HepG2 (cell line): ENCODE data around the gene MEX3C.
A peak's percentile ranks its signal among the peaks of the same experiment; 100 is the strongest.

Experiments
- FOXA1 ChIP-seq, 2 experiments: fragments of 450-650 bp in 1 of 2; sonication (generic) in 1 of 2; formaldehyde crosslinking in 1 of 2; IDR thresholded peaks; 2 replicates each; pipeline versions ENCODE4 v1.4.0 to v1.6.1; 2016 to 2020; ENCODE audit warnings: missing genetic modification reagents in 1 of 2
- JUNB ChIP-seq: sonication (generic); formaldehyde crosslinking; IDR thresholded peaks from 2 replicates; pipeline ENCODE4 v1.8.0; 2022; ENCODE audit warnings: missing genetic modification reagents, mild to moderate bottlenecking, borderline replicate concordance
- POLR2AphosphoS5 ChIP-seq: IDR thresholded peaks from 2 replicates; pipeline ENCODE4 v1.6.1; 2012; ENCODE audit warnings: low read depth, low read length
- RAD51 ChIP-seq: fragments of 450-650 bp; IDR thresholded peaks from 2 replicates; pipeline ENCODE4 v1.6.1; 2016; ENCODE audit warnings: borderline replicate concordance
- RBFOX2 ChIP-seq: fragments of 200-400 bp; formaldehyde crosslinking; IDR thresholded peaks from 2 replicates; pipeline ENCODE4 v1.6.1; 2017; ENCODE audit warnings: low read depth, mild to moderate bottlenecking, low read length
- ZKSCAN1 ChIP-seq: fragments of 150-350 bp; IDR thresholded peaks from 2 replicates; pipeline ENCODE4 v1.6.1; 2014; ENCODE audit warnings: low read length
- ZNF101 ChIP-seq: sonication (generic); formaldehyde crosslinking; IDR thresholded peaks from 2 replicates; pipeline ENCODE4 v1.4.0; 2020; ENCODE audit warnings: mild to moderate bottlenecking, low read depth, missing genetic modification reagents, borderline replicate concordance
- ZNF543 ChIP-seq: sonication (generic); formaldehyde crosslinking; IDR thresholded peaks from 2 replicates; pipeline ENCODE4 v1.4.0; 2020; ENCODE audit warnings: mild to moderate bottlenecking, missing genetic modification reagents
- ZNF615 ChIP-seq: sonication (generic); formaldehyde crosslinking; IDR thresholded peaks from 2 replicates; pipeline ENCODE4 v1.5.0; 2020; ENCODE audit warnings: mild to moderate bottlenecking, missing genetic modification reagents, borderline replicate concordance
- ZNF629 ChIP-seq: sonication (generic); formaldehyde crosslinking; conservative IDR thresholded peaks from 2 replicates; pipeline ENCODE4 v1.5.0; 2020; ENCODE audit warnings: missing genetic modification reagents
- TF ChIP-seq, protein P1 (sequence below), 2 experiments: IDR thresholded peaks; 2 replicates each; pipeline ENCODE4 v1.6.1; 2011 to 2012; ENCODE audit warnings: low read length in 2 of 2, borderline replicate concordance in 1 of 2, low read depth in 1 of 2, mild to moderate bottlenecking in 1 of 2, moderate library complexity in 1 of 2
- TF ChIP-seq, protein P2 (sequence below): sonication (generic); formaldehyde crosslinking; IDR thresholded peaks from 2 replicates; pipeline ENCODE4 v1.4.0; 2020; ENCODE audit warnings: missing genetic modification reagents
- TF ChIP-seq, protein P3 (sequence below): IDR thresholded peaks from 2 replicates; pipeline ENCODE4 v1.6.1; 2012; ENCODE audit warnings: low read length, improper control_type of control experiment
- TF ChIP-seq, protein P4 (sequence below): sonication (generic); formaldehyde crosslinking; IDR thresholded peaks from 2 replicates; pipeline ENCODE4 v1.4.0; 2020; ENCODE audit warnings: missing genetic modification reagents

DNA sequence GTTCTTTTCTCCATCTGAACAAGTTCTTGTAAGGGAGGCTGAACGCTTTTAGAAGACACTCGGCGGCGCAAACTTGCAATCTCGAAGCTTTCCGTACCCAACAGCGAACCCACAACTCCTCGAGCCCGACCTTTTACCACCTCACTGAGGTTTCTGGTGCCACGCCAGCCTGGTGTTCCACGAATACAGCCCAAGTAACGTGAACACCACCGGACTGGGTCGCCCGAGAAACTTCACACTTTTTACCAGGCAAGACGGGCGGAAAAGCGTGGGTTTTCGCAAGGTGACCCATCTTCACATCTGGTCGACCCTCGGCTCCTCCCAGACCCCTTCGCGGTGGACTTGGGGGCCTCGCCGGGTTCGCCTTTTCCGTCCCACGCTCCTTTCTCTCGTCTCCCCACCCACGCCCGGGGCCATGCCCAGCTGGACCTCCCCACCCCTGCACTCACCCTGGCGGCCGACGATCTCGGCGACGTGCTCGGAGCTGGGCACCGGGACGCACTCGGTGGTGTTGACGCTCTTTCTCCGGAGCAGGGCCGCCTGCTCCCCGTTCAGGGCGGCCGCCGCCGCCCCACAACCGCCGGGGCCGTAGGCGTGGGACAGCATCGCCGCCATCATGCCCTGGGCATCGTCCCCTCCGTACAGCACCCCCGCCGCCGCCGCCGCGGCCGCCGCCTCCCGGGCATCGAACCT is 1.2 kb downstream of the MEX3C start:
- TF ChIP-seq, protein P1, sequence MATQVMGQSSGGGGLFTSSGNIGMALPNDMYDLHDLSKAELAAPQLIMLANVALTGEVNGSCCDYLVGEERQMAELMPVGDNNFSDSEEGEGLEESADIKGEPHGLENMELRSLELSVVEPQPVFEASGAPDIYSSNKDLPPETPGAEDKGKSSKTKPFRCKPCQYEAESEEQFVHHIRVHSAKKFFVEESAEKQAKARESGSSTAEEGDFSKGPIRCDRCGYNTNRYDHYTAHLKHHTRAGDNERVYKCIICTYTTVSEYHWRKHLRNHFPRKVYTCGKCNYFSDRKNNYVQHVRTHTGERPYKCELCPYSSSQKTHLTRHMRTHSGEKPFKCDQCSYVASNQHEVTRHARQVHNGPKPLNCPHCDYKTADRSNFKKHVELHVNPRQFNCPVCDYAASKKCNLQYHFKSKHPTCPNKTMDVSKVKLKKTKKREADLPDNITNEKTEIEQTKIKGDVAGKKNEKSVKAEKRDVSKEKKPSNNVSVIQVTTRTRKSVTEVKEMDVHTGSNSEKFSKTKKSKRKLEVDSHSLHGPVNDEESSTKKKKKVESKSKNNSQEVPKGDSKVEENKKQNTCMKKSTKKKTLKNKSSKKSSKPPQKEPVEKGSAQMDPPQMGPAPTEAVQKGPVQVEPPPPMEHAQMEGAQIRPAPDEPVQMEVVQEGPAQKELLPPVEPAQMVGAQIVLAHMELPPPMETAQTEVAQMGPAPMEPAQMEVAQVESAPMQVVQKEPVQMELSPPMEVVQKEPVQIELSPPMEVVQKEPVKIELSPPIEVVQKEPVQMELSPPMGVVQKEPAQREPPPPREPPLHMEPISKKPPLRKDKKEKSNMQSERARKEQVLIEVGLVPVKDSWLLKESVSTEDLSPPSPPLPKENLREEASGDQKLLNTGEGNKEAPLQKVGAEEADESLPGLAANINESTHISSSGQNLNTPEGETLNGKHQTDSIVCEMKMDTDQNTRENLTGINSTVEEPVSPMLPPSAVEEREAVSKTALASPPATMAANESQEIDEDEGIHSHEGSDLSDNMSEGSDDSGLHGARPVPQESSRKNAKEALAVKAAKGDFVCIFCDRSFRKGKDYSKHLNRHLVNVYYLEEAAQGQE (IDR thresholded peaks at IDR 0.05; ENCODE audit: borderline replicate concordance in 1 of 2, low read depth in 1 of 2, low read length in 2 of 2) = no peak
- no peak for TF ChIP-seq RAD51
- TF ChIP-seq JUNB (CRISPR knock-in tag) = no peak
- TF ChIP-seq, protein P2, sequence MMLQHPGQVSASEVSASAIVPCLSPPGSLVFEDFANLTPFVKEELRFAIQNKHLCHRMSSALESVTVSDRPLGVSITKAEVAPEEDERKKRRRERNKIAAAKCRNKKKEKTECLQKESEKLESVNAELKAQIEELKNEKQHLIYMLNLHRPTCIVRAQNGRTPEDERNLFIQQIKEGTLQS (CRISPR knock-in tag) = no peak
- no peak; the same call in 1 of the 2 replicates for TF ChIP-seq POLR2AphosphoS5
- TF ChIP-seq ZNF101 (CRISPR knock-in tag) = no peak
- TF ChIP-seq ZKSCAN1 = no peak
- TF ChIP-seq, protein P3, sequence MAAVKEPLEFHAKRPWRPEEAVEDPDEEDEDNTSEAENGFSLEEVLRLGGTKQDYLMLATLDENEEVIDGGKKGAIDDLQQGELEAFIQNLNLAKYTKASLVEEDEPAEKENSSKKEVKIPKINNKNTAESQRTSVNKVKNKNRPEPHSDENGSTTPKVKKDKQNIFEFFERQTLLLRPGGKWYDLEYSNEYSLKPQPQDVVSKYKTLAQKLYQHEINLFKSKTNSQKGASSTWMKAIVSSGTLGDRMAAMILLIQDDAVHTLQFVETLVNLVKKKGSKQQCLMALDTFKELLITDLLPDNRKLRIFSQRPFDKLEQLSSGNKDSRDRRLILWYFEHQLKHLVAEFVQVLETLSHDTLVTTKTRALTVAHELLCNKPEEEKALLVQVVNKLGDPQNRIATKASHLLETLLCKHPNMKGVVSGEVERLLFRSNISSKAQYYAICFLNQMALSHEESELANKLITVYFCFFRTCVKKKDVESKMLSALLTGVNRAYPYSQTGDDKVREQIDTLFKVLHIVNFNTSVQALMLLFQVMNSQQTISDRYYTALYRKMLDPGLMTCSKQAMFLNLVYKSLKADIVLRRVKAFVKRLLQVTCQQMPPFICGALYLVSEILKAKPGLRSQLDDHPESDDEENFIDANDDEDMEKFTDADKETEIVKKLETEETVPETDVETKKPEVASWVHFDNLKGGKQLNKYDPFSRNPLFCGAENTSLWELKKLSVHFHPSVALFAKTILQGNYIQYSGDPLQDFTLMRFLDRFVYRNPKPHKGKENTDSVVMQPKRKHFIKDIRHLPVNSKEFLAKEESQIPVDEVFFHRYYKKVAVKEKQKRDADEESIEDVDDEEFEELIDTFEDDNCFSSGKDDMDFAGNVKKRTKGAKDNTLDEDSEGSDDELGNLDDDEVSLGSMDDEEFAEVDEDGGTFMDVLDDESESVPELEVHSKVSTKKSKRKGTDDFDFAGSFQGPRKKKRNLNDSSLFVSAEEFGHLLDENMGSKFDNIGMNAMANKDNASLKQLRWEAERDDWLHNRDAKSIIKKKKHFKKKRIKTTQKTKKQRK = no peak
- TF ChIP-seq ZNF615 = no peak
- no peak for TF ChIP-seq FOXA1 (IDR thresholded peaks at IDR 0.05)
- no peak for TF ChIP-seq FOXA1 (CRISPR knock-in tag; IDR thresholded peaks at IDR 0.05)
- no peak for TF ChIP-seq RBFOX2
- TF ChIP-seq ZNF543 (CRISPR knock-in tag) = no peak
- TF ChIP-seq, protein P4, sequence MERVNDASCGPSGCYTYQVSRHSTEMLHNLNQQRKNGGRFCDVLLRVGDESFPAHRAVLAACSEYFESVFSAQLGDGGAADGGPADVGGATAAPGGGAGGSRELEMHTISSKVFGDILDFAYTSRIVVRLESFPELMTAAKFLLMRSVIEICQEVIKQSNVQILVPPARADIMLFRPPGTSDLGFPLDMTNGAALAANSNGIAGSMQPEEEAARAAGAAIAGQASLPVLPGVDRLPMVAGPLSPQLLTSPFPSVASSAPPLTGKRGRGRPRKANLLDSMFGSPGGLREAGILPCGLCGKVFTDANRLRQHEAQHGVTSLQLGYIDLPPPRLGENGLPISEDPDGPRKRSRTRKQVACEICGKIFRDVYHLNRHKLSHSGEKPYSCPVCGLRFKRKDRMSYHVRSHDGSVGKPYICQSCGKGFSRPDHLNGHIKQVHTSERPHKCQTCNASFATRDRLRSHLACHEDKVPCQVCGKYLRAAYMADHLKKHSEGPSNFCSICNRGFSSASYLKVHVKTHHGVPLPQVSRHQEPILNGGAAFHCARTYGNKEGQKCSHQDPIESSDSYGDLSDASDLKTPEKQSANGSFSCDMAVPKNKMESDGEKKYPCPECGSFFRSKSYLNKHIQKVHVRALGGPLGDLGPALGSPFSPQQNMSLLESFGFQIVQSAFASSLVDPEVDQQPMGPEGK (CRISPR knock-in tag) = 0 out of 2 replicates have a peak, but pooled peaks have one; percentile 14
- TF ChIP-seq ZNF629 = no peak
